NK-92 (cell line): Measurements from ENCODE around the gene TEX36.
"Not testable (repeated sequence)": the region's sequence is repeated elsewhere in the genome, so short reads cannot be mapped to it uniquely, and the experiment has no call there.

Experiments
- DNase-seq: peaks from one replicate; lab custom pipeline; 2025; ENCODE audit not compliant: unreplicated experiment; lab: John Stamatoyannopoulos, UW

TEX36 gene

GRCh38 chr10:125634606-125635005 is 48.4 kb downstream of the TEX36 start:
- no peak for DNase-seq

- DNase-seq, result no peak
These were observed 49.4 kb downstream of the TEX36 start for GRCh38 chr10:125633517-125633999.

GRCh38 chr10:125631806-125632205 is 51.2 kb downstream of the TEX36 start:
- no peak for DNase-seq

DNA sequence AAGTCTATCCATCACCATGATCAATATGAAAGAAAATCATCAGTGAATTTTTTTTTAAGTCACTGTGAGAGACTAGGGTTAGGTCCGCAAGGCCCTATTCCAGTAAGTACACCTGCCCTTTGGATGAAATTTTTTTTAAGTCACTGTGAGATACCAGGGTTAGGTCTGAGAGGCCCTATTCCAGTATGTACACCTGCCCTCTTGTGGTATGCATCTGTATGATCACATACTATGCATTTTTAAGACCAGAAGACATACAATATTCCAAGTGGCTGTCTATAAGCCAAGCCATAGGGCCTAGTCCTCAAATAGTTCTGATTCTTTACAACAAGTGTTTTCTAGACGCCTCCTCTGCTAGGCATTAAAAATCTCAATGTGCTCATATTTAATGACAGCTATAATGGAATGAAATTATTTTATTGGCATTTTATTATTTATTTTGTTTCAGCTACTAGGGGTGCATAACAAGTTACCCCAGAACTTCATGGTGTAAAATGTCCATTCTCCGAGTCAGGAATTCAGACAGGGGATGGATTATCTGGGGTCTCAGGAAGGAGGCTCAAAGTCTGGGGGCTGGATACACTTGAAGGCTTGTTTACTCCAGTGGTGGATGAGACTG is 53.1 kb downstream of the TEX36 start:
- DNase-seq, result no peak

- no peak for DNase-seq
These were observed 54.6 kb downstream of the TEX36 start for GRCh38 chr10:125628104-125629049.

DNA sequence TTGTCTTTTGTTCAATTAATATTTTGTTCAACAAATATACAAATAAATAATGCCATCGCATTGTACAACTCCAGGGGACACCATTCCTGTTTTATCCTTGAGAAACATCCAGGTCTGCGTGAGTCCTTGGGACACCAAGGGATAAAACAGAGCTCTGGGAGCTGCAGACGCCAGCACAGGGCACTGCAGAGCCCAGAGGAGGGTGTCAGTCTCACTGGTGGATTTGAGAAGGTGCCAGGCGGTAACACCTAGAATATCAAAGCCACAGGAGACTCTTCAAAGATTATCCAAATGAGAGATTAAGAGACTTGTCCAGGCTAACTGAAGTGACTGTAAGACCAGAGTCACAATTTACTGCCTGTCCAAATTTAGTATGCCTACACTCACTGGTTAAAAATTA is 55.3 kb downstream of the TEX36 start:
- no peak for DNase-seq

- no peak for DNase-seq
These were observed 56.3 kb downstream of the TEX36 start for GRCh38 chr10:125626671-125627070.

GRCh38 chr10:125625586-125625985 is 57.4 kb downstream of the TEX36 start:
- no peak for DNase-seq

- DNase-seq, result no peak
These were observed 58.2 kb downstream of the TEX36 start for GRCh38 chr10:125624800-125625199.

- DNase-seq, result no peak
These were observed 61.9 kb downstream of the TEX36 start for GRCh38 chr10:125621052-125621451.

DNA sequence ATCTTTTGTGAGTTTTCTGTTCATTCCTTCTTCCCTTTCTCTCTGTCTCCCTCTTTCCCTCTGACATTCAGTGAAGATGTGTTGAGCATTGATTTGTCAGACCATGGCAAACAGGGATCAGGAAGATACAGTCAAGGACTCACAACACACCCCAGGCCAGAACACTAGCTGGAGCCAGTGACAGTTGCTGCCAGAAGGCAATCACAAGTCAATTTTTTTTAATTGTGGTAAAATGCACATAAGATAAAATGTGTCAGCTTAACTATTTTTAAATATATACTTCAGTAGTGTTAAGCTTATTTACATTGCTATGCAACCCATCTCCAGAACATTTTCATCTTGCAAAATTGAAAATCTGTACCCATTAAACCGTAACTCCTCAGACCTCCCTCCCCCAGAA is 62.6 kb downstream of the TEX36 start:
- DNase-seq, result no peak

DNA sequence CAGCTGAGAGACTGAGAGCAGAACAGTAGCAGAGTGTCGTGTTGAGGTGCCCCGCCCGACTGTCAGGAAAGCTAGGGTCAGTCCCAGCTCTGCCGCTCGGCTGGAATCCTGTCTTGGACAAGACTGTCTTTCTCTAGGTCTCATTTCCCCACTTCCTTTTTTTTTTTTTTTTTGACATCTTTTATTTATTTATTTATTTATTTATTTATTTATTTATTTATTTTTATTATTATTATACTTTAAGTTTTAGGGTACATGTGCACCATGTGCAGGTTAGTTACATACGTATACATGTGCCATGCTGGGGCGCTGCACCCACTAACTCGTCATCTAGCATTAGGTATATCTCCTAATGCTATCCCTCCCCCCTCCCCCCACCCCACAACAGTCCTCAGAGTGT is 69.9 kb downstream of the TEX36 start:
- not testable (repeated sequence) for DNase-seq

DNA sequence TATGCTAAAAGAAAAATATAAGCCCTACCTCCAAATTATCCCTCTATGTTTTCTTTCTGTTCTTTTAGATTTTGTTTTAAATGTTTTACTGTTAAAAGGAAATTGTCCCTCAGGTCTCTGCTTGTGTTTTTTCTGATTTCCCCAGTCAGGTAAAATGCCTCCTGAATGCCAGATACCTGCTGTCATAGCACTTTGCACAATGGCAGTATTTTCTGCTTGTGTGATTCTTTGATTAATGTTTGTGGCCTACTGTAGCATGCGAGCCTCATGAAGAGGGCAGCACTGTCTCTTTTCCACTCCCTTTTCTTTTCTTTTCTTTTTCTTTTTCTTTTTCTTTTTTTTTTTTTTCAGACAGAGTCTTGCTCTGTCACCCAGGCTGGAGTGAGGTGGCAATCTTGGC is 71.2 kb downstream of the TEX36 start:
- DNase-seq, result no peak

- no peak for DNase-seq
These were observed 71.7 kb downstream of the TEX36 start for GRCh38 chr10:125611216-125611615.

DNA sequence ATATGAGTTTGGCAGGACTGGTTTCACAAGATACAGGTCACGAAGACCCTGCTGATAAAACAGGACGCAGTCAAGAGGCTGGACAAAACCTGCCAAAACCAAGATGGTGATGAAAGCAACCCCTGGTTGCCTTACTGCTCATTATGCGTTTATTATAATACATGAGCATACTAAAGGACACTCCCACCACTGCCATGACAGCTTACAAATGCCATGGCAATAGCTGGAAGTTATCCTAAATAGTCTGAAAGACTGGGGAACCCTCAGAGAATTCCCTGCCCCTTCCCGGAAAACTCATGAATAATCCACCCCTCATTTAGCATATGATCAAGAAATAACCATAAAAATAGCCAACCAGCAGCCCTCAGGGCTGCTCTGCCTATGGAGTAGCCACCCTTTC is 73.1 kb downstream of the TEX36 start:
- DNase-seq, result no peak

DNA sequence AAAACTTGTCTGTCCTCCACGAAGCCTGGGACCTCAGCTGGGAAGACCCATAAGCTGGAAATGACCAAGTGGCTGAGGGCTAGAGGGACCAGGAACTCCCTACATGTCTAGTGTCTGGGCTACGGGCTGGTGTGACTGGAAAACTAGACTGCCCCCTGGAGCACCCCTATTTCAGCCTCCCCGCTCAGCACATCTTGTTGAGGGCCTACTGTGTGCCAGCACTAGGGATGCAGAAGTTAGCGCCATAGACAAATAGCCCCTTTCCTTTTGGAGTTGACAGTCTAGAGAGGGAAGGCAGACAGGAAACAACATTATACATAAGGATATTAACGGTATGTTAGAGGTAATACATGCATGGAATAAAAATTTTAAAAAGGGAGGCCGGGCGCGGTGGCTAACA is 74.5 kb downstream of the TEX36 start:
- DNase-seq, result no peak

DNA sequence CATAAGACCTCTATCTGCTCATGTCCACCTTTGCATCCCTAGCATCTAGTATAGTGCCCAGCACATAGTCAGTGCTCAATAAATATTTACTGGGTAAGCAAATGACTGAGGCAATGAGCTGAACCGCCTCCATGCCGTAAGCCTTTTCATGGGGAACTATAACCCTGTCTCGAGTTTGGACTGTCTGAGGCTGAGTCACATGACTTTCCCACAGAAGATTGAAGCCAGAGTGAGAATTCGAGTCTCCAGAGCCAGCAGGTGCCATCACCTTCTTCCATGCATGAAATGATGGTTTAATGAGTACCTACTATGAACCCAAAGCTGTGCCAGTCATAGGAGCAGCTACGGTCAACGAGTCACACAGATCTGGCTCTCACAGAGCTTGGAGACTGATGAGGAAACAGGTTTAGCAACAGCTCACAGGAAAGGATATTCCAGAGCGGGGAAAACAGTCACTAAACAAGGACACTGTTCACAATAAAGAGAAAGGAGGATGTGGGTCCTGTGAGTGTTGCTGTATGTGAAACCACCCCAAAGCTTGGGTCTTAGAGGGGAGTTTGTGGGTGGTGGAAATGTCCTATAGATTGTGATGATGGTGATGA is 75.2 kb downstream of the TEX36 start:
- no peak for DNase-seq

DNA sequence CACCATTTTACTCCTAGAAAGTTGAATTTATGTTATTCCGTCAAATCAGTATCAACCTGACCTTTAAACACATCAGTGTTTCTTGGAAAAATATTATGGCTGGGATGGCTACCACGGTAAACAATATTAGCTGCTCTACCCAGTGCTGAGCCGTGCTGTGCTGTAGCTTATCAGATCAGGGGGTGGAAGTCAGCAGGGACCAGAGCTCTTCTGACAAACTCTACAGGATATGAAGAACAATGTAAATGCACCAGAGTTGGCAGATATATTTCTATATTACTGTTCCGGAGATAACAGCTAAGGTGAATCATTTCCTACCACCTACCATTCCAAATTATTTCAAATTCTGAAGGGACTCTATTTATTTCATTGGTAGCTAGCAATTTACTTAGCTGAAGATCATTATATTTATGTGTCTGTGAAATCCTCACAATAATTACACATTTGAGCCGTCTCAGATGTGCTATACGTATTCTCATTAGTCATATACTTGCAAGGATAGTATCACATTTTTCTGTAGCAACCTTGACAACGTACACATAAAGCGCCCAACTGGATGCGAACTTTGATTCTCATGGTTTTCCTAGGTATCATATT is 76.5 kb downstream of the TEX36 start:
- DNase-seq, result no peak
